ENCODE results near the gene FKBP11.
"Not testable (repeated sequence)": the region's sequence is repeated elsewhere in the genome, so short reads cannot be mapped to it uniquely, and the experiment has no call there.

Gene FKBP11

GRCh38 chr12:48934312-48934706 is 9.0 kb upstream of the FKBP11 start:
- H3K9ac ChIP-seq (ENCODE audit: low read length in 2 of 2), result no peak overlapping the region
- no peaks in the 10 kb centered on the region for H3K9me3 ChIP-seq (ENCODE audit: control insufficient read depth in 2 of 2, low read length in 2 of 2)
- H3K36me3 ChIP-seq (ENCODE audit: control insufficient read depth in 2 of 2, insufficient read depth in 2 of 2, low read length in 2 of 2), result peaks cover 38 to 52% of the 10 kb centered on the region in 2 donors
- H3K4me3 ChIP-seq (ENCODE audit: low read length in 2 of 2), result no peak overlapping the region
- no peak overlapping the region for H3K27ac ChIP-seq (ENCODE audit: low read length)
- no peaks in the 10 kb centered on the region for H3K4me1 ChIP-seq (ENCODE audit: control insufficient read depth, insufficient read depth, low read length)
- H3K27me3 ChIP-seq (ENCODE audit: control insufficient read depth in 1 of 2, insufficient read depth in 2 of 2, low read length in 2 of 2), result no peaks in the 10 kb centered on the region

GRCh38 chr12:48933664-48934311 is 8.5 kb upstream of the FKBP11 start:
- Histone ChIP-seq H3K27ac (ENCODE audit: low read length) (no peak overlapping the region), H3K4me3 (ENCODE audit: low read length in 2 of 2) (no peak overlapping the region), H3K27me3 (ENCODE audit: control insufficient read depth in 1 of 2, insufficient read depth in 2 of 2, low read length in 2 of 2) (no peaks in the 10 kb centered on the region), H3K36me3 (ENCODE audit: control insufficient read depth in 2 of 2, insufficient read depth in 2 of 2, low read length in 2 of 2) (peaks cover 33 to 46% of the 10 kb centered on the region in 2 donors), H3K9ac (ENCODE audit: low read length in 2 of 2) (no peak overlapping the region), H3K4me1 (ENCODE audit: control insufficient read depth, insufficient read depth, low read length) (no peaks in the 10 kb centered on the region), H3K9me3 (ENCODE audit: control insufficient read depth in 2 of 2, low read length in 2 of 2) (no peaks in the 10 kb centered on the region)

- Histone ChIP-seq H3K9me3 (ENCODE audit: control insufficient read depth in 2 of 2, low read length in 2 of 2) (no peaks in the 10 kb centered on the region), H3K27ac (ENCODE audit: low read length) (no peak overlapping the region), H3K36me3 (ENCODE audit: control insufficient read depth in 2 of 2, insufficient read depth in 2 of 2, low read length in 2 of 2) (peaks cover 28 to 41% of the 10 kb centered on the region in 2 donors), H3K4me3 (ENCODE audit: low read length in 2 of 2) (no peak overlapping the region), H3K4me1 (ENCODE audit: control insufficient read depth, insufficient read depth, low read length) (no peaks in the 10 kb centered on the region), H3K27me3 (ENCODE audit: control insufficient read depth in 1 of 2, insufficient read depth in 2 of 2, low read length in 2 of 2) (no peaks in the 10 kb centered on the region), H3K9ac (ENCODE audit: low read length in 2 of 2) (no peak overlapping the region)
Measured at GRCh38 chr12:48932878-48933277, 7.6 kb upstream of the FKBP11 start.

- peaks cover 2% of the 10 kb centered on the region for H3K4me1 ChIP-seq (ENCODE audit: control insufficient read depth, insufficient read depth, low read length)
- no peak overlapping the region for H3K27ac ChIP-seq (ENCODE audit: low read length)
- H3K9me3 ChIP-seq (ENCODE audit: control insufficient read depth in 2 of 2, low read length in 2 of 2), result no peaks in the 10 kb centered on the region
- H3K27me3 ChIP-seq (ENCODE audit: control insufficient read depth in 1 of 2, insufficient read depth in 2 of 2, low read length in 2 of 2), result no peaks in the 10 kb centered on the region
- H3K9ac ChIP-seq (ENCODE audit: low read length in 2 of 2), result no peak overlapping the region
- H3K36me3 ChIP-seq (ENCODE audit: control insufficient read depth in 2 of 2, insufficient read depth in 2 of 2, low read length in 2 of 2), result peaks cover 20 to 33% of the 10 kb centered on the region in 2 donors
- H3K4me3 ChIP-seq (ENCODE audit: low read length in 2 of 2), result no peak overlapping the region
Measured at GRCh38 chr12:48930475-48930874, 5.2 kb upstream of the FKBP11 start.

DNA sequence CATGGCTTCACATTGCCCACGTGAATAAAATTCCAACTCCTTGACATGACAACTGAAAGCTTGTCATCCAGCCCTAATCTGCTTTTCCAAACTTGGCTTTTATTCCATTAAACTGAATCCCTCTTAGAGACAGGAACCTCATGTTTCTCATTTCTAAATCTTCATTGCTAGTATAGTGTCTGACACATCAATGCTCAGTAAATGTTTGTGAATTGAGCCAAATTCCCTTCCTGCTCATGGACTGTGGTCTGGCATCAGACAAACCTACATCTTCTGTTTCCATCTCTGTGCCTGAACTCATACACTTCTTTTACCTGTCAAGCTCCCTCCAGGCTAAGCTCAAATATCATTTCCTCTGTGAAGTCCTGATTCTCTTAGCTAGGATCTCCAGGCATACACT is 4.3 kb upstream of the FKBP11 start:
- no peak overlapping the region for H3K27ac ChIP-seq (ENCODE audit: low read length)
- no peaks in the 10 kb centered on the region for H3K27me3 ChIP-seq (ENCODE audit: control insufficient read depth in 1 of 2, insufficient read depth in 2 of 2, low read length in 2 of 2)
- H3K4me1 ChIP-seq (ENCODE audit: control insufficient read depth, insufficient read depth, low read length), result peaks cover 6% of the 10 kb centered on the region
- no peaks in the 10 kb centered on the region for H3K9me3 ChIP-seq (ENCODE audit: control insufficient read depth in 2 of 2, low read length in 2 of 2)
- no peak overlapping the region for H3K9ac ChIP-seq (ENCODE audit: low read length in 2 of 2)
- no peak overlapping the region for H3K4me3 ChIP-seq (ENCODE audit: low read length in 2 of 2)
- peaks cover 20 to 28% of the 10 kb centered on the region in 2 donors for H3K36me3 ChIP-seq (ENCODE audit: control insufficient read depth in 2 of 2, insufficient read depth in 2 of 2, low read length in 2 of 2)

DNA sequence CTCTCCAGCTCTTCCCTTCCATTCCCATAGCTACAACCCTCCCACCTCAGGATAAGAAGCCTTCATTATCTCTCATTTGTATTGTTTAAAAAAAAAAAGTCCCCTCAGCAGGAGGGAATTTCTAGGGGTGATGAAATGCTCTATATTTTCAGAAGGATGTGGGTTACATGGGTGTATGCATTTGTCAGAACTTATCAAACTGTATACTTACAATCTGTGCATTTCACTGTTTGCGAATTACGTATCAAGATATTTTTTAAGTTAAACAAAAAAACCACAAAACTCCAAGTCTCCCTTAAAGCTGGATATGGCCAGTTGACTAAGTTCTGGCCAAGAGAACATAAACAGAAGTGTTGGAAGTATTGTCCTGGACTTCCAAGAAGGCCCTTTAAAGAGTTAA is 2.0 kb upstream of the FKBP11 start:
- Histone ChIP-seq H3K9me3 (ENCODE audit: control insufficient read depth in 2 of 2, low read length in 2 of 2) (no peaks in the 10 kb centered on the region), H3K27ac (ENCODE audit: low read length) (no peak overlapping the region), H3K27me3 (ENCODE audit: control insufficient read depth in 1 of 2, insufficient read depth in 2 of 2, low read length in 2 of 2) (no peaks in the 10 kb centered on the region), H3K4me1 (ENCODE audit: control insufficient read depth, insufficient read depth, low read length) (peaks cover 11% of the 10 kb centered on the region), H3K4me3 (ENCODE audit: low read length in 2 of 2) (no peak overlapping the region), H3K36me3 (ENCODE audit: control insufficient read depth in 2 of 2, insufficient read depth in 2 of 2, low read length in 2 of 2) (peaks cover 7 to 14% of the 10 kb centered on the region in 2 donors), H3K9ac (ENCODE audit: low read length in 2 of 2) (no peak overlapping the region)

GRCh38 chr12:48924617-48925303 is 532 bp downstream of the FKBP11 start:
- Histone ChIP-seq H3K9me3 (ENCODE audit: control insufficient read depth in 2 of 2, low read length in 2 of 2) (no peaks in the 10 kb centered on the region), H3K9ac (ENCODE audit: low read length in 2 of 2) (peak overlapping the region; percentile 66 to 76), H3K4me3 (ENCODE audit: low read length in 2 of 2) (peak overlapping the region; percentile 91 to 94), H3K36me3 (ENCODE audit: control insufficient read depth in 2 of 2, insufficient read depth in 2 of 2, low read length in 2 of 2) (peaks cover 0 to 2% of the 10 kb centered on the region in 2 donors), H3K4me1 (ENCODE audit: control insufficient read depth, insufficient read depth, low read length) (peaks cover 11% of the 10 kb centered on the region), H3K27me3 (ENCODE audit: control insufficient read depth in 1 of 2, insufficient read depth in 2 of 2, low read length in 2 of 2) (no peaks in the 10 kb centered on the region), H3K27ac (ENCODE audit: low read length) (no peak overlapping the region)

- Histone ChIP-seq H3K4me3 (ENCODE audit: low read length in 2 of 2) (no peak overlapping the region), H3K27me3 (ENCODE audit: control insufficient read depth in 1 of 2, insufficient read depth in 2 of 2, low read length in 2 of 2) (no peaks in the 10 kb centered on the region), H3K4me1 (ENCODE audit: control insufficient read depth, insufficient read depth, low read length) (peaks cover 11% of the 10 kb centered on the region), H3K27ac (ENCODE audit: low read length) (no peak overlapping the region), H3K36me3 (ENCODE audit: control insufficient read depth in 2 of 2, insufficient read depth in 2 of 2, low read length in 2 of 2) (peaks cover 0 to 2% of the 10 kb centered on the region in 2 donors), H3K9ac (ENCODE audit: low read length in 2 of 2) (no peak overlapping the region), H3K9me3 (ENCODE audit: control insufficient read depth in 2 of 2, low read length in 2 of 2) (no peaks in the 10 kb centered on the region)
Measured at GRCh38 chr12:48923117-48923516, 2.2 kb downstream of the FKBP11 start.

GRCh38 chr12:48917857-48918537 is 7.3 kb downstream of the FKBP11 start:
- H3K27me3 ChIP-seq (ENCODE audit: control insufficient read depth in 1 of 2, insufficient read depth in 2 of 2, low read length in 2 of 2), result no peaks in the 10 kb centered on the region
- H3K9me3 ChIP-seq (ENCODE audit: control insufficient read depth in 2 of 2, low read length in 2 of 2), result no peaks in the 10 kb centered on the region
- no peaks in the 10 kb centered on the region for H3K4me1 ChIP-seq (ENCODE audit: control insufficient read depth, insufficient read depth, low read length)
- H3K27ac ChIP-seq (ENCODE audit: low read length), result no peak overlapping the region
- H3K9ac ChIP-seq (ENCODE audit: low read length in 2 of 2), result no peak overlapping the region
- no peaks in the 10 kb centered on the region for H3K36me3 ChIP-seq (ENCODE audit: control insufficient read depth in 2 of 2, insufficient read depth in 2 of 2, low read length in 2 of 2)
- H3K4me3 ChIP-seq (ENCODE audit: low read length in 2 of 2), result no peak overlapping the region

DNA sequence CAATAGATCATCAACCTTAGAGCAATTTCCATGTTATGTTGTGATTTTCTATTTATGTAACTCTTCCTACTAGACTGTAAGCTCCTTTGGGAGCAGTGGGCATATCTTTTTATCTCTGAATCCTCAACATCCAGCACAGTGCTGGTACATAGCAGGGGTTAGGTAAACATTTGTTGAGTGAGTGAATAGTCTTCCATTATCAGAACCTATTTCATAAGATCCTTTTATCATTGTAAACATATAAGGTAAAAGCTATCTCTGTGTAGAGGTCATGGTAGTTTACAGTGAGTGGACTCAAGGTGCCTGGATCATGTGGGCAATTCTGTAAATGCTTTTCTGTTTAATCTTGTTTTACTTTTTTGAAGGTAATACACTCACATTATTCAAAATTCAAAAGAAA is 15.1 kb downstream of the FKBP11 start:
- Histone ChIP-seq H3K4me3 (ENCODE audit: low read length in 2 of 2) (no peak overlapping the region), H3K27me3 (ENCODE audit: control insufficient read depth in 1 of 2, insufficient read depth in 2 of 2, low read length in 2 of 2) (no peaks in the 10 kb centered on the region), H3K36me3 (ENCODE audit: control insufficient read depth in 2 of 2, insufficient read depth in 2 of 2, low read length in 2 of 2) (no peaks in the 10 kb centered on the region), H3K9ac (ENCODE audit: low read length in 2 of 2) (no peak overlapping the region), H3K27ac (ENCODE audit: low read length) (no peak overlapping the region), H3K9me3 (ENCODE audit: control insufficient read depth in 2 of 2, low read length in 2 of 2) (no peaks in the 10 kb centered on the region), H3K4me1 (ENCODE audit: control insufficient read depth, insufficient read depth, low read length) (no peaks in the 10 kb centered on the region)

GRCh38 chr12:48909698-48910097 is 15.6 kb downstream of the FKBP11 start:
- not testable (repeated sequence) for H3K4me3 ChIP-seq (ENCODE audit: low read length in 2 of 2); H3K27me3 ChIP-seq (ENCODE audit: control insufficient read depth in 1 of 2, insufficient read depth in 2 of 2, low read length in 2 of 2); H3K9me3 ChIP-seq (ENCODE audit: control insufficient read depth in 2 of 2, low read length in 2 of 2); H3K36me3 ChIP-seq (ENCODE audit: control insufficient read depth in 2 of 2, insufficient read depth in 2 of 2, low read length in 2 of 2); H3K27ac ChIP-seq (ENCODE audit: low read length); H3K9ac ChIP-seq (ENCODE audit: low read length in 2 of 2); H3K4me1 ChIP-seq (ENCODE audit: control insufficient read depth, insufficient read depth, low read length)

Measured in stomach smooth muscle (tissue), 2 donors.